Peyer's patch (tissue), 4 donors: ENCODE results near the gene DKK3.

ENCODE experiments used
- POLR2A ChIP-seq, 2 donors: fragments of 450-650 bp; IDR thresholded peaks; one replicate each; pipeline ENCODE4 v1.5.1; 2017; ENCODE audit warnings: antibody characterized with exemption in 2 of 2, mild to moderate bottlenecking in 2 of 2, moderate library complexity in 2 of 2
- TF ChIP-seq, protein P1 (sequence below), 6 experiments: fragments of 450-650 bp in 4 of 6; fragments of 200-600 bp in 2 of 6; sonication (generic) in 1 of 6; IDR thresholded peaks; one replicate each; pipeline ENCODE4 v1.5.1; 2017 to 2019; ENCODE audit warnings: antibody characterized with exemption in 6 of 6, mild to moderate bottlenecking in 3 of 6, moderate library complexity in 1 of 6

DNA sequence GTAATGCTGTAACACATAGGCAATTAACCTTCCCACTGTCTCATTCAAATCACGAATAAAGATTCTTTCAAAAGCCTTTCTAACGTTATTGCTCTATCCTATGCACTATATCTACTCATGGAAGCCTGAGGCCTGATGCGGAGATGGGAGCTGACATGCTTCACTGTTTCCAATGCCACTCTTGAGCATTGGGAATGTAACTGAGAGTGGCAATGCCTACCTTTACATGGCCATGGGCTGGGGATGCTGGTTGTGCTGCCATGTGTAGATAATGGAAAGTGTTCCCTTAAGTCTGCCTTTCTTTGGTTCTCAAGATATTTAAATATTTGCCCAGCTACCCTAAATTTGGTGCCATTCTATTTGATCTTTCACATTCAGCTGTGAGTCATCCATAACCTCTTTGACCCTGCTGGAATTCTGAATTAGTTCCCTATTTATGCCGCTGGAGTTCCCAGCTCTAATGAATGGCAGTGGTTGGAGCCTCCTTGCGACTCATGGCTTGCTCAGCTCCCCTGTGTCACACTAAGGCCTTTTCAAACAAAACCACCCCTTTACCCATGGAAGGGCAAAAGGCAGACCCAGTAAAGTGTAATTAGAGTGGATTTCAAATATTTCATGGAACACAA, 21.4 kb upstream of the DKK3 start:
- TF ChIP-seq, protein P1, sequence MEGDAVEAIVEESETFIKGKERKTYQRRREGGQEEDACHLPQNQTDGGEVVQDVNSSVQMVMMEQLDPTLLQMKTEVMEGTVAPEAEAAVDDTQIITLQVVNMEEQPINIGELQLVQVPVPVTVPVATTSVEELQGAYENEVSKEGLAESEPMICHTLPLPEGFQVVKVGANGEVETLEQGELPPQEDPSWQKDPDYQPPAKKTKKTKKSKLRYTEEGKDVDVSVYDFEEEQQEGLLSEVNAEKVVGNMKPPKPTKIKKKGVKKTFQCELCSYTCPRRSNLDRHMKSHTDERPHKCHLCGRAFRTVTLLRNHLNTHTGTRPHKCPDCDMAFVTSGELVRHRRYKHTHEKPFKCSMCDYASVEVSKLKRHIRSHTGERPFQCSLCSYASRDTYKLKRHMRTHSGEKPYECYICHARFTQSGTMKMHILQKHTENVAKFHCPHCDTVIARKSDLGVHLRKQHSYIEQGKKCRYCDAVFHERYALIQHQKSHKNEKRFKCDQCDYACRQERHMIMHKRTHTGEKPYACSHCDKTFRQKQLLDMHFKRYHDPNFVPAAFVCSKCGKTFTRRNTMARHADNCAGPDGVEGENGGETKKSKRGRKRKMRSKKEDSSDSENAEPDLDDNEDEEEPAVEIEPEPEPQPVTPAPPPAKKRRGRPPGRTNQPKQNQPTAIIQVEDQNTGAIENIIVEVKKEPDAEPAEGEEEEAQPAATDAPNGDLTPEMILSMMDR (IDR thresholded peaks at IDR 0.05), result no peak
- TF ChIP-seq POLR2A (IDR thresholded peaks at IDR 0.05), result no peak
